ELR (cell line): Measurements from ENCODE around the gene MIER1.
"Not testable (repeated sequence)": the region's sequence is repeated elsewhere in the genome, so short reads cannot be mapped to it uniquely, and the experiment has no call there.

Source experiments
- DNase-seq: peaks from one replicate; pipeline ENCODE4 v3.0.0-alpha.2; 2015; ENCODE audit warnings: low read depth

Gene MIER1

GRCh38 chr1:66938613-66939012 is 13.8 kb downstream of the MIER1 start:
- peak; percentile 73 for DNase-seq

- peak; percentile 60 for DNase-seq
Measured at GRCh38 chr1:66940981-66941380, 16.2 kb downstream of the MIER1 start.

DNA sequence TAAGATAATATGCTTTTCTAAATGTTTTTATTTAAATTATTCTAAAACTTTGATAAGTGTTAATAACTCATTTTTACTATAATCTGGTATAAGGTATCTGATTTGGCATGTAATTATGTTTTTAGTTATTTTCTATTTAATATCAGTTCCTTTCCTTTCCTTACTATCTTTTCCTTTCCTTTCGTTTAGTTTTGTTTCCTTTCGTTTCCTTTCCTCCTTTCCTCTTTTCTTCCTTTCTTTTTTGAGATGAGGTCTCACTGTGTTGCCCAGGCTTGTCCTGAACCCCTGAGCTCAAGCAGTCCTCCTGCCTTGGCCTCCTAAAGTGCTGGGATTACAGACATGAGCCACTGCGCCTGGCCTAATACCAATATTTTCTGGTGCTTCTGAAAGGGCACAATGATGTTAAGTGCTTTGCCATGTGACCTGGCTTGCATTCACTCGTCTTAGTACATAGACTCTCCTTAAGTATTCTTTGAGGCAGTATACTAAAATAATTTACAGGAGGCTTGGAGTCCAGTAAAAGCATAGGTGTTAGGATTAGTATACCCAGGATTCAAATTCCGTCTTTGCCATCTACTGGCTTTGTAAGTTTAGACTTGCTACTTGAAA is 18.7 kb downstream of the MIER1 start:
- no peak for DNase-seq

DNA sequence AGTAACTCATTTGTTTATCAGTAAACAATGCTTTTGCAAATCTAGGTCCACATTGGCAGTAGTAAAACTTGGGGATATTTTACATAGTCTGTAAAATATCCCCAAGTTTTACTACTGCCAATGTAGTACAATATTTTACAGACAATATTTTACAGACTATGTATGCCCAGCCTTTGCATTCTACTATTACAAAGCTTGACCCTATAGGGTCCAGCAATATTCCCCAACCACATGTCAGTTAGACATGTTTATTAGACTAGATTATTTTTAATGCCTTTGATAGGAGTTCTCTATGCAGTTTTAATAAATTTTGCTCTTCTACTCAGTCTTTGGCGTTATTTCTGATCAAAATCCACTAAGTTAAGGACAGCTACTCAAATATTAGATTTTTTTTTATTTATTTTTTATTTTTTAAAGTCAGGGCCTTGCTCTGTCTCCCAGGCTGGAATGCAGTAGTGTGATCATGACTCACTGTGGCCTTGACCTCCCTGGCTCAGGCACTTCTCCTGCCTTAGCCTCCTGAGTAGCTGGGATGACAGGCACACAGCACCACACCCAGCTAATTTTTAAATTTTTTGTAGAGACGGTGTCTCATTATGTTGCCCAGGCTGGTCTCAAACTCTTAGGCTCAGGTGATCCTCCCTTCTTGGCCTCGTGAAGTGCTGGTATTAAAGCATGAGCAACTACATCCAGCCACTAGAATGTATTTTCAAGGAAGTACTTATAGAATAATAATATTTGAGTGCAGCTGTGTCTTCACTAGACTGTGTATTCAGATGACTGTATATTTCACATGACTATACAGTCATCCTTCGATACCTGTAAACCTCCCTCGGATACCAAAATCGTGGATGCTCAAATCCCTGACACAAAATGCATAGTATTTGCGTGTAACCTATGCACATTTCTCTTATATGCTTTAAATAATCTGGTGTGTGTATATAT is 19.8 kb downstream of the MIER1 start:
- DNase-seq, result peak; percentile 92

DNA sequence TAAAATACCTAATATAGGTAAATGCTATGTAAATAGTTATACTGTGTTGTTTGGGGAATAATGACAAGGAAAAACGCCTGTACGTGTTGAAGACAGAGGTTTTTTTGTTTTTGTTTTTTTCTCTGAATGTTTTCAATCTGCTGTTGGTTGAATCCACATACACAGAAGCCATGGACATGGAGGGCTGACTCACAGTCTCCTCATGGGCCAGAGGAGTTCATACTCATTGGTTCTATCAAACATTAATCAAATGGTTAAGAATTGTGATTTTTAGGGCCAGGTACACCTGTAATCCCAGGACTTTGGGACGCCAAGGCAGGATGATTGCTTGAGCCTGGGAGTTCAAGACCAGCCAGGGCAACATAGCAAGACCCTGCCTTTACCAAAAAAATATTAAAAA is 20.5 kb downstream of the MIER1 start:
- peak; percentile 44 for DNase-seq

- DNase-seq, result no peak
Measured at GRCh38 chr1:66947267-66947666, 22.5 kb downstream of the MIER1 start.

- DNase-seq, result peak; percentile 94
Measured at GRCh38 chr1:66951513-66951912, 26.7 kb downstream of the MIER1 start.

- no peak for DNase-seq
Measured at GRCh38 chr1:66954208-66954607, 29.4 kb downstream of the MIER1 start.

DNA sequence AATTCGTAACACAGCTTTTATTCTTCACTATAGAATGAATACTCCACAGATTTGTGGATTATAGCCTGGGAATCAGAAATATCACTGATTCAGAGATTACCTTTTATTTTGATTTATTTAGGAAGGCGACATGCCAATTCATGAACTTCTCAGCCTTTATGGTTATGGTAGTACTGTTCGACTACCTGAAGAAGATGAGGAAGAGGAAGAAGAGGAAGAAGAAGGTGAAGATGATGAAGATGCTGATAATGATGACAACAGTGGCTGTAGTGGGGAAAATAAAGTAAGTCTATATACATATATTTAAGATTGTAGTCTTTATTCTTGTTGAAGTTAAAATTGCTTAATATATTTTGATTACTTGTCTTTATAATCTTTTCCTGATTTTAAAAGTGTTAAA is 33.1 kb downstream of the MIER1 start:
- DNase-seq, result no peak

DNA sequence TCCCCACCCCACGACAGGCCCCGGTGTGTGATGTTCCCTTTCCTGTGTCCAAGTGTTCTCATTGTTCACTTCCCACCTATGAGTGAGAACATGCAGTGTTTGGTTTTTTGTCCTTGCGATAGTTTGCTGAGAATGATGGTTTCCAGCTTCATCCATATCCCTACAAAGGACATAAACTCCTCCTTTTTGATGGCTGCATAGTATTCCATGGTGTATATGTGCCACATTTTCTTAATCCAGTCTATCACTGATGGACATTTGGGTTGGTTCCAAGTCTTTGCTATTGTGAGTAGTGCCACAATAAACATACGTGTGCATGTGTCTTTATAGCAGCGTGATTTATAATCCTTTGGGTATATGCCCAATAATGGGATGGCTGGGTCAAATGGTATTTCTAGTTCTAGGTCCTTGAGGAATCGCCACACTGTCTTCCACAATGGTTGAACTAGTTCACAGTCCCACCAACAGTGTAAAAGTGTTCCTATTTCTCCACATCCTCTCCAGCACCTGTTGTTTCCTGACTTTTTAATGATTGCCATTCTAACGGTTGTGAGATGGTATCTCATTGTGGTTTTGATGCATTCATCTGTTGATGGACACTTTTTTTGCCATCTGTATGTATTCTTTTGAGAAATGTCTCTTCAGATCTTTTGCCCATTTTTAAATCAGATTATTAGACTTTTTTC is 41.5 kb downstream of the MIER1 start:
- not testable (repeated sequence) for DNase-seq

- DNase-seq, result no peak
Measured at GRCh38 chr1:66968574-66968973, 43.8 kb downstream of the MIER1 start.

DNA sequence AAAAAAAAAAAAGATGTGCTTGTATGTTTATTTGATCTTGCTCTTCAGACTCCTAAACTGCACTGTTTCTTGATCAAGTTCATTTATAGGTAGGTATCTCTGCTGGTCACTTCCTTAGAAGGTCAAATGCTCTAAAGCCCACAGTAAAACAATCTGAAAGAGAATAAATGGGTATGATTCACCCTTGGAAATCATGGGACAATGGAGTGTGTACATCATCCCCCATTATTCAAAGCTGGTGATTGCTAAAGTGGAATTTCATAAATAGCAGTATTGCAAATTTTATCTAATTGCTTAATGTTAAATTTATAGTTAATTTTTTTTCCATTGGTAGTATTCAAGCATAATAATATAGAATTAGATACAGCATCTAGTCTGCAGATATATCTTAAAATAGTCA is 53.4 kb downstream of the MIER1 start:
- DNase-seq, result no peak

DNA sequence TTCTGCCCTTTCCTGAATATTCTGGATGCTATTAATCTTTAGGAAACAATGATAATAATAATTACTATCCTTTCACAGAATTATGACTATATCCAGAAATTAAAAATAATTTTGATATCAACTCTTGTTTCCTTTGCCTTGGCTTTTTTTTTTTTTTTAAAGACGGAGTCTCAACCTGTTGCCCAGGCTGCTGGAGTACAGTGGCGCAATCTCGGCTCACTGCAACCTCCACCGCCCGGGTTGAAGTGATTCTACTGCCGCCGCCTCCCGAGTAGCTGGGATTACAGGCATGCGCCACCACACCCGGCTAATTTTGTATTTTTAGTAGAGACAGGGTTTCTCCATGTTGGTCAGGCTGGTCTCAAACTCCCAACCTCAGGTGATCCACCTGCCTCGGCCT is 54.8 kb downstream of the MIER1 start:
- DNase-seq, result not testable (repeated sequence)

DNA sequence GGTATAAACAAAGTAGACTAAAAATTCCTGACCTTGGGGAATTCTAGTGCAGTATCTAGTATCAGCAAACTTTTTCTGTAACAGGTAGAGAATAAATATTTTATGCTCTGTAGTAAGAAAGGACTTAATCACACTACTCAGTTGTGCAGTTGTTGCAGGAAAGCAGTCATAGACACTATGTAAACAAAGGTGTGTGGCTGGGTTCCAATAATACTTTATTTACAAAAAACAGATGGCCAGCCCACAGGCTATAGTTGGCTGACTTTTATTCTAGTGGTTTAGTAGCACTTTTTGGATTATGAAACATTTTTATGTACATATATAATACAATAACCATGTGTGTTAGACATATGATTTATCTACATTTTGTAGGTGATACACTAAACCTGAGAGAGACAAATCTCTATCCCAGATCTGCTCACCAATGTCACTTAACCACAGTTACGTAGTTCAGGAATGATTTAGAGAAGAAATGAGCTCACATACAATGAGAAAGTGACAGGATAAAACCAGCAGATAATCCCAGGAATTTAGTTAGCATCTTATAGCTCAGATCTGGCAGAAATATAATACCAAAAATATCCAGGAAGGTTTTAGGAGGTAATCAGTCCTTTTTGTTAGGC is 56.1 kb downstream of the MIER1 start:
- DNase-seq, result peak; percentile 29

DNA sequence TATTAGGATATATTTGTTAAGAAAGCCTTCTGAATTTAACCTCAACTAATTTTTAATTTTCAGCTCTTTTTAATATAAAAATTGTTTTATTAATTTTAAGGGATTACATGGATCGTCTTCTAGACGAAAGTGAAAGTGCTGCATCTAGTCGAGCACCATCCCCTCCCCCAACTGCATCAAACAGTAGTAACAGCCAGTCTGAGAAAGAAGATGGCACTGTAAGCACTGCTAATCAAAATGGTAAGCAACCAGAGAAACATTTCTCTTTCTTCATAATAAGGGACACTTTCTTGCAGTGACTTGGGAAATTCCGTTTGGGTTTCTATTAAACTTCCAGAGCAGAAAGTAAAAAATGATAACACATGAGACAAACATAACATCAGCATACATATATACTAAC is 56.9 kb downstream of the MIER1 start:
- no peak for DNase-seq

DNA sequence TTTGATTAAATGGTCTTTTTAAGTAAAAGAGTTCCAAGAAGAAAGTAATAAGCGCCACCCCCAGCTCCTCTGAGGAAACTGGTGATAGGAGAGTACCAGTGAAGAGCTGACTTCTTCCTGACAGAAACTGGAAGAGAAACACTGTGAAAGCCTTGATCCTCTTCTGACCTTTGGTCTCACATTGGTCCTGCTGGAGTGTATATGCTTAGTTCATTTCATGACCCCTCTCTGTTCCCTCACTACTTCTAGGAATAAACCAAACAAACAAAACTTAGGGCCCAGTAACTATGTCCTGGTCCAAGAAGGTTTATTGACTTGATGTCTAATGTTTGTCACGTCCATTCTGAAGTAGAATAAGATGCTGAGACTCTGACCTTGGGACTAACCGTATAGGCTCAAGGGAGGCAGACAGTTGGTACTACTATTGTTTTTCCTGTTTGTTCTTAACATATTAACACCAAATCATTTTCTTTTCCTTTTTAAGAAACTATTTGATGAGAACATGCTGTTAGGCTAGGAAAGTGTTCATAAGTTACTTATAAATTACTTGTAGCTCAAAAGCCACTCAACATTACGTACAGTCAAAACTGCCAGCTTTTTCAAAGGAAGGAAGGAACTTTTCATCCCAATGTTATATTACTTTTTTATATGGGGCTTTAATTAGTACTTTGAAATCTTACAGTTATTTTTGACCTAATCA is 57.9 kb downstream of the MIER1 start:
- no peak for DNase-seq

- no peak for DNase-seq
Measured at GRCh38 chr1:66984491-66984890, 59.7 kb downstream of the MIER1 start.

DNA sequence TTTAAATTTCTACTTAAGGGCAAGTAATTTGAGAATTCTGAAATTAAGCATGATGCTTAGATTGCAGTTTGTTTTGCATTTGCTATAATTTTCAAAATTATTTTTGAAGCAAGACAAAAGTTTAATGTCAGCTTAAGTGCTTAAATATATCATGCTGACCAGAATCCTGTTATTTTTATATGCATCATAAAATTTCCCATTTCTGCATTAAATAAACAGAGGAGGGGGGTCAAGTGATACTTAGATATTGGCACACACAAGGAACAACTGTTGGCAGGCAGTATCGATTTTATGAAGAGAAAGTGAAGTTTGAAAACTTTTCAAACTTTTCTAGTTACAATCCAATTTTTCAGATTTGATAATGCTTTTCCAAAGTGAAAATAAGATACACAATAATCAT is 61.0 kb downstream of the MIER1 start:
- DNase-seq, result no peak

- no peak for DNase-seq
Measured at GRCh38 chr1:66993076-66993475, 68.3 kb downstream of the MIER1 start.

GRCh38 chr1:66996018-66996682 is 71.4 kb downstream of the MIER1 start:
- DNase-seq, result peak; percentile 74

GRCh38 chr1:66998972-66999371 is 74.2 kb downstream of the MIER1 start:
- DNase-seq, result no peak
